K562 (cell line): ENCODE results near the gene RBM44. TPM values are rescaled to one million over a fixed set of nuclear protein-coding genes. Genes with fewer than 3 reads are reported as not detected.

Experiments
- ATAC-seq: fragments of 200-7000 bp; cut with Tn5 transposase; 3 replicates; pipeline ENCODE4 v1.9.1; 2020; ENCODE audit warnings: moderate library complexity
- BruUV-seq: library from RNA; stranded (reverse); fragments of 400-500 nt; replicated peaks from 2 replicates; lab custom pipeline; 2021; lab: Mats Ljungman, UMichigan
- CTCF ChIA-PET: fragments of 300-600 bp; formaldehyde crosslinking; extraction: SDS; loops from one replicate; lab custom pipeline; 2021; ENCODE audit warnings: low intra/inter-chr PET ratio; lab: Yijun Ruan, JAX
- POLR2A ChIA-PET: fragments of 300-600, 350-650 bp; sonication (Branson Sonifier 250); formaldehyde crosslinking; extraction: SDS; loops from one replicate; lab custom pipeline; 2021; ENCODE audit warnings: antibody characterized with exemption, inconsistent platforms; lab: Yijun Ruan, JAX
- DNase-seq, 4 experiments: peaks; one replicate each; pipeline versions ENCODE4 v3.0.0 to v3.0.0-alpha.2; 2011 to 2018; ENCODE audit warnings: low spot score in 3 of 4, mixed read lengths in 3 of 4; ENCODE audit errors: extremely low read depth in 1 of 4
- FAIRE-seq: peaks from 2 replicates; lab custom pipeline; 2011; peaks lifted over from hg19 to GRCh38; lab: Jason Lieb, UNC
- H2AFZ ChIP-seq: 2 replicates; pipeline ENCODE4 v1.6.0; 2011; ENCODE audit warnings: low read depth, low read length, control low read depth, inconsistent platforms
- H3K27ac ChIP-seq: fragments of 200-600 bp; 3 replicates; pipeline ENCODE4 v1.8.0; 2011; ENCODE audit warnings: low read depth, mild to moderate bottlenecking, control low read depth, inconsistent platforms, low read length, moderate library complexity, mixed read lengths; ENCODE audit errors: extremely low read depth
- H3K27me3 ChIP-seq, 2 experiments: fragments of 300-600 bp in 1 of 2; 2 replicates in 1 of 2; 3 replicates in 1 of 2; pipeline versions ENCODE4 v1.6.0 to v1.8.0; 2011; ENCODE audit warnings: inconsistent platforms in 2 of 2, low read length in 2 of 2, mild to moderate bottlenecking in 1 of 2, mixed read lengths in 1 of 2, moderate library complexity in 1 of 2; ENCODE audit not compliant: control insufficient read depth in 2 of 2, insufficient read depth in 2 of 2
- H3K36me3 ChIP-seq: fragments of 300-600 bp; 3 replicates; pipeline ENCODE4 v1.8.0; 2011; ENCODE audit warnings: mild to moderate bottlenecking, low read length, inconsistent platforms; ENCODE audit not compliant: control insufficient read depth, insufficient read depth
- H3K4me1 ChIP-seq, 2 experiments: fragments of 200-600 bp in 1 of 2; replicated peaks in 1 of 2; 2 replicates in 1 of 2; 3 replicates in 1 of 2; pipeline versions ENCODE4 v1.5.1 to v1.8.0; 2011; ENCODE audit warnings: inconsistent platforms in 2 of 2, low read length in 2 of 2, mild to moderate bottlenecking in 1 of 2, mixed read lengths in 1 of 2, moderate library complexity in 1 of 2; ENCODE audit not compliant: control insufficient read depth in 2 of 2, insufficient read depth in 2 of 2
- H3K4me2 ChIP-seq: 2 replicates; pipeline ENCODE4 v1.6.1; 2011; ENCODE audit warnings: low read length, control low read depth, inconsistent platforms, mixed read lengths; ENCODE audit not compliant: insufficient read depth
- H3K4me3 ChIP-seq: fragments of 200-600 bp; sonication (generic), shearing (Covaris generic); 2 replicates; pipeline ENCODE4 v1.5.1; 2016; ENCODE audit warnings: control low read depth, inconsistent platforms
- H3K79me2 ChIP-seq: fragments of 200-600 bp; 3 replicates; pipeline ENCODE4 v1.8.0; 2011; ENCODE audit warnings: low read length, inconsistent platforms; ENCODE audit not compliant: control insufficient read depth, insufficient read depth
- H3K9ac ChIP-seq, 2 experiments: 2 replicates each; pipeline versions ENCODE4 v1.6.0 to v1.6.1; 2011; ENCODE audit warnings: low read depth in 2 of 2, low read length in 2 of 2, control low read depth in 1 of 2, inconsistent platforms in 1 of 2, mild to moderate bottlenecking in 1 of 2, mixed read lengths in 1 of 2; ENCODE audit not compliant: insufficient read depth in 1 of 2
- H3K9me1 ChIP-seq: one replicate; pipeline ENCODE4 v1.6.0; 2011; ENCODE audit warnings: inconsistent platforms, mild to moderate bottlenecking, low read length, moderate library complexity; ENCODE audit not compliant: control insufficient read depth, insufficient read depth
- H3K9me3 ChIP-seq: replicated peaks from 2 replicates; pipeline ENCODE4 v1.5.1; 2011; ENCODE audit warnings: low read depth, low read length, inconsistent platforms; ENCODE audit not compliant: control insufficient read depth, insufficient read depth
- H4K20me1 ChIP-seq: replicated peaks from 2 replicates; pipeline ENCODE4 v1.6.1; 2011; ENCODE audit warnings: low read length, inconsistent platforms, mixed read lengths; ENCODE audit not compliant: control insufficient read depth, insufficient read depth
- HMGXB4 ChIP-seq: sonication (generic); formaldehyde crosslinking; IDR thresholded peaks from 2 replicates; pipeline ENCODE4 v1.8.1; 2023; ENCODE audit warnings: mild to moderate bottlenecking, missing genetic modification reagents
- NCOR1 ChIP-seq: fragments of 450-650 bp; IDR thresholded peaks from 2 replicates; pipeline ENCODE4 v1.6.1; 2016; ENCODE audit warnings: mild to moderate bottlenecking, moderate library complexity
- PBX2 ChIP-seq, 2 experiments: IDR thresholded peaks in 1 of 2; conservative IDR thresholded peaks in 1 of 2; 2 replicates each; pipeline ENCODE4 v1.6.1; 2016; ENCODE audit warnings: low read depth in 2 of 2, mild to moderate bottlenecking in 1 of 2, missing compliant biosample characterization in 1 of 2, missing genetic modification characterization in 1 of 2, moderate library complexity in 1 of 2
- PCBP2 ChIP-seq: fragments of 200-400 bp; formaldehyde crosslinking; IDR thresholded peaks from 2 replicates; pipeline ENCODE4 v1.6.1; 2018; ENCODE audit warnings: low read length, low read depth, mild to moderate bottlenecking, moderate library complexity; ENCODE audit not compliant: poor library complexity, severe bottlenecking
- ZFP30 ChIP-seq: fragments of 250-450 bp; sonication (Bioruptor Pico); IDR thresholded peaks from 2 replicates; pipeline ENCODE4 v1.8.0; 2022; ENCODE audit warnings: moderate library complexity, mild to moderate bottlenecking, inconsistent platforms, borderline replicate concordance
- ZNF589 ChIP-seq: fragments of 200-800 bp; sonication (Bioruptor generic); IDR thresholded peaks from 2 replicates; pipeline ENCODE4 v1.6.1; 2016; ENCODE audit warnings: low read depth, missing genetic modification characterization, missing compliant biosample characterization
- WGBS: fragments of 100-300 bp; shearing (Covaris generic); methylation state at CpG from one replicate; pipeline ENCODE4 v1.1.6; 2016; ENCODE audit warnings: low coverage, mixed read lengths; ENCODE audit not compliant: insufficient coverage; ENCODE audit errors: missing lambda C conversion rate; 5-methylcytosine and 5-hydroxymethylcytosine counted together
- in situ Hi-C: fragments of 300-500 bp; cut with MboI; formaldehyde crosslinking; loops from 4 replicates; pipeline ENCODE4 v1.15.0; 2018; ENCODE audit warnings: inconsistent platforms, mixed read lengths
- intact Hi-C: fragments of 100-400 bp; cut with micrococcal nuclease; formaldehyde crosslinking; loops from 2 replicates; pipeline ENCODE4 v1.14.2; 2022
- polyA plus RNA-seq, 8 experiments: library from polyadenylated mRNA; depleted of rRNA in 4 of 8; stranded (reverse) in 5 of 8; unstranded in 3 of 8; fragments of >200 nt; fragmentation: Nextera tagmentation in 2 of 8; fragmentation: Illumina TruSeq in 1 of 8; extraction: Ambion mirVana in 2 of 8; extraction: Trizol in 1 of 8; gene quantifications; 2 replicates each; pipeline versions ENCODE4 v1.2.1 to v1.2.3, GENCODE V29; 2011 to 2014; ENCODE audit warnings: inconsistent platforms in 1 of 8, missing spikeins in 1 of 8
- total RNA-seq, 7 experiments: library from RNA; depleted of rRNA in 6 of 7; stranded (reverse); fragments of >200 nt in 6 of 7; fragmentation: Illumina TruSeq in 2 of 7; extraction: Trizol in 2 of 7; gene quantifications; 2 replicates each; pipeline versions ENCODE4 v1.2.1 to v1.2.3, GENCODE V29; 2011 to 2021; ENCODE audit warnings: low replicate concordance in 1 of 7

The RBM44 gene
- total and polyA plus RNA-seq, 9 of the 15 experiments (the other 6 are each of a cell fraction or from before 2014, with no cell fraction given) = 0.04 to 0.25 (median 0.13) TPM

- TF ChIP-seq NCOR1 = no peak
- TF ChIP-seq ZNF589 (CRISPR knock-in tag) = no peak
- TF ChIP-seq ZFP30 = no peak
- TF ChIP-seq PBX2 (CRISPR knock-in tag; IDR thresholded peaks at IDR 0.05; ENCODE audit: low read depth) = no peak
- TF ChIP-seq PBX2 (tag; conservative IDR thresholded peaks at IDR 0.05; ENCODE audit: low read depth) = no peak
- no peak for TF ChIP-seq PCBP2
- TF ChIP-seq HMGXB4 (CRISPR knock-in tag) = no peak
- no peaks in the 10 kb centered on the region for H3K79me2 ChIP-seq
- no peak overlapping the region for H3K27ac ChIP-seq
- DNase-seq (no peak), FAIRE-seq (no peak), ATAC-seq (no peak)
- peaks cover 36 to 86% of the 10 kb centered on the region in 2 experiments for H3K27me3 ChIP-seq
- H3K9me3 ChIP-seq = no peaks in the 10 kb centered on the region
- WGBS = 9% methylated on average over 17 of the region's 23 CpGs
- H3K36me3 ChIP-seq = no peaks in the 10 kb centered on the region
- CTCF ChIA-PET = no interaction called here
- no peaks in the 10 kb centered on the region for H3K9me1 ChIP-seq
- peaks cover 0 to 6% of the 10 kb centered on the region in 2 experiments; a peak in 2 of 5 replicates for H3K4me1 ChIP-seq
- H3K4me2 ChIP-seq = no peak overlapping the region
- intact Hi-C loops (no loop called here), in situ Hi-C loops (loop anchor here (25.0 kb wide), 1 partner anchor 391 kb away; no protein-coding TSS in a partner anchor)
- POLR2A ChIA-PET = no interaction called here
- H3K9ac ChIP-seq = no peak overlapping the region
- peaks cover 5% of the 10 kb centered on the region; the same call in 1 of the 2 replicates for H4K20me1 ChIP-seq
- no peak overlapping the region for H3K4me3 ChIP-seq
- no peak overlapping the region for H2AFZ ChIP-seq
- BruUV-seq = no TSS peak
These were observed 72.4 kb downstream of the RBM44 start for GRCh38 chr2:237870754-237871651.
